IPS DF 4.7 (cell line): ENCODE data around the gene AGRN.
"Not testable (repeated sequence)": the region's sequence is repeated elsewhere in the genome, so short reads cannot be mapped to it uniquely, and the experiment has no call there.

Experiments
- DNase-seq: peaks from one replicate; pipeline ENCODE4 v3.0.0-alpha.2; 2013; ENCODE audit warnings: low spot score; ENCODE audit errors: extremely low read depth

AGRN gene

GRCh38 chr1:1020000-1020404 lies at the start of gene AGRN:
TSS of gene AGRN (plus strand) at chr1:1020120. CDS start at chr1:1020173, 53 bp downstream.
- no peak for DNase-seq

DNA sequence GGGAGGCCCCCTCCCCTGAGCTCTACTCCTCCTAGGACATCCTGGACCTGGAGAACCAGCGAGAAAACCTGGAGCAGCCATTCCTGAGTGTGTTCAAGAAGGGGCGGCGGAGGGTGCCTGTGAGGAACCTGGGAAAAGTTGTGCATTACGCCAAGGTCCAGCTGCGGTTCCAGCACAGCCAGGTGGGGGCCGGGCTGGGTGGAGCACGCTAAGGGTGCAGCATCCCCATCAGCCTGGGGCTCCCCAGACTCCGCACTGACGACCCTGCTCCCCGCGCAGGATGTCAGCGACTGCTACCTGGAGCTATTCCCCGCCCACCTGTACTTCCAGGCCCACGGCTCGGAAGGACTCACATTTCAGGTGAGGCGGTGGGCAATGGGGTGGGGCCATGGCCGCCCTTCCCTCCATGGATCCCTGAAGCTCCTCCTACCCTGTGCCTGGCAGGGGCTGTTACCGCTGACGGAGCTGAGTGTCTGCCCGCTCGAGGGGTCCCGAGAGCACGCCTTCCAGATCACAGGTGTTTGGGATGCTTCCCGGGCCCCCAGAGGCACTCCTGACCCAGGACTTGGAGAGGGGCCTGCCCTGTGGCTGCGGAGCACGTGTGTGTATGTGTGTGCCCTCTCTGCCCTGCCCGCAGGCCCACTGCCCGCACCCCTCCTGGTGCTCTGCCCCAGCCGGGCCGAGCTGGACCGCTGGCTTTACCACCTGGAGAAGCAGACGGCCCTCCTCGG lies 49.5 kb upstream of the AGRN start:
- no peak for DNase-seq

DNA sequence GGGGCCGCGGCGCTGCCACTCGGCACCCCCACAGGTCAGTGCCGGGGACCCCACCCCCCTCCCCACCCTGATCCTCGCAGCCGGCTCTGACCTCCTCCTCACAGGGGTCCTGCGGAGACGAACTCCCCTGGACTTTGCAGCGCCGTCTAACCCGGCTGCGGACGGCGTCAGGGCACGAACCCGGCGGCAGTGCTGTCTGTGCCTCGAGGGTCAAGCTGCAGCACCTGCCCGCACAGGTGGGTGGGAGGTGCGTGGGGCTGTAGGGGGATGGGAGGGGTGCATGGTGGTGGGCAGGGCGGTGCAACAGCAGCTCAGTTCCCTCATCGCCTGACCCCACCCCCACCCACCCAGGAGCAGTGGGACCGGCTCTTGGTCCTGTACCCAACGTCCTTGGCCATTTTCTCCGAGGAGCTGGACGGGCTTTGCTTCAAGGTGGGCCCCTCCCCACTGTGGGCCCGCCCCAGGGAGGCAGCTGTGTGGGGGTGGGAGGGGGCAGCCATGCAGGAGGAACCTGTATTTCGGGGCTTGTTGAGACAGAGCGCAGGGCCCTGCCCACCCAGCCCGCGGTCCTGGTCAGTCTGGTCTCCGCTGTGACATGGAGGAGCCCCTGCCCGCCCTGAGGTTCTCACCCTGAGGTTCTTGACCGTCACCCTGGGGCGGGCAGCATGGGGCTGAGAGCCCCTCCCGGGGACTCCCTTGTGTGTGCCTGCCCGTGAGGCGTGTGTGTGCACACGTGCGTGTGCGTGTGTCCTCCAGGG lies 48.8 kb upstream of the AGRN start:
- no peak for DNase-seq

DNA sequence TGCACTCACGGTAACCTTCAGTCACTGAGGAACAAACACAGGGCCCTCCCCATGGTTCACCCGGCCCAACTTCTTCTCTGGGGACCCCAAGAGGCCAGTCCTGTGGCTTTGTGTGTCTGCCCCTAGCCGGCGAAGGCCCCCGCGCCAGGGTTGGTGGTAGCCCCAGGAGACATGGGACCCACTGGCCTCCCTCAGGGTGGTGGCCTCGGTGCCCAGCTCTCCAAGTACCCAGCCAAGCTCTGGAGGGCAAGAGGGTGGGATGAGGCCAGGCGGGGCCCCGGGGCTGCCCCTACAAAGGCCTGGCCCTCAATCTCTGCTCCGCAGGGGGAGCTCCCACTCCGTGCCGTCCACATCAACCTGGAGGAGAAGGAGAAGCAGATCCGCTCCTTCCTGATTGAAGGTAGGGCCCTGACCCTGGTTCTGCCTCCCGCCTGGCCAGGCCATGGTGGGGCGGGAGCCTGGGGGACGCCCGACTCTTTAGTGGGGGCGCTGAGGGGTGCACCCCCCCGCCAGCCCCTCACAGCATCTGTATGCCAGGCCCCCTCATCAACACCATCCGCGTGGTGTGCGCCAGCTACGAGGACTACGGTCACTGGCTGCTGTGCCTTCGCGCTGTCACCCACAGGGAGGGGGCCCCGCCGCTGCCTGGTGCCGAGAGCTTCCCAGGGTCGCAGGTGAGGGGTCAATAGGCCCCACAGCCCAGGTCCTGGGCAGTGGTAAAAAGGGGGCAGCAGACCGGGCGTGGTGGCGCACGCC lies 48.0 kb upstream of the AGRN start:
- DNase-seq, result no peak

GRCh38 chr1:972726-973458 lies 47.0 kb upstream of the AGRN start:
- DNase-seq, result no peak

DNA sequence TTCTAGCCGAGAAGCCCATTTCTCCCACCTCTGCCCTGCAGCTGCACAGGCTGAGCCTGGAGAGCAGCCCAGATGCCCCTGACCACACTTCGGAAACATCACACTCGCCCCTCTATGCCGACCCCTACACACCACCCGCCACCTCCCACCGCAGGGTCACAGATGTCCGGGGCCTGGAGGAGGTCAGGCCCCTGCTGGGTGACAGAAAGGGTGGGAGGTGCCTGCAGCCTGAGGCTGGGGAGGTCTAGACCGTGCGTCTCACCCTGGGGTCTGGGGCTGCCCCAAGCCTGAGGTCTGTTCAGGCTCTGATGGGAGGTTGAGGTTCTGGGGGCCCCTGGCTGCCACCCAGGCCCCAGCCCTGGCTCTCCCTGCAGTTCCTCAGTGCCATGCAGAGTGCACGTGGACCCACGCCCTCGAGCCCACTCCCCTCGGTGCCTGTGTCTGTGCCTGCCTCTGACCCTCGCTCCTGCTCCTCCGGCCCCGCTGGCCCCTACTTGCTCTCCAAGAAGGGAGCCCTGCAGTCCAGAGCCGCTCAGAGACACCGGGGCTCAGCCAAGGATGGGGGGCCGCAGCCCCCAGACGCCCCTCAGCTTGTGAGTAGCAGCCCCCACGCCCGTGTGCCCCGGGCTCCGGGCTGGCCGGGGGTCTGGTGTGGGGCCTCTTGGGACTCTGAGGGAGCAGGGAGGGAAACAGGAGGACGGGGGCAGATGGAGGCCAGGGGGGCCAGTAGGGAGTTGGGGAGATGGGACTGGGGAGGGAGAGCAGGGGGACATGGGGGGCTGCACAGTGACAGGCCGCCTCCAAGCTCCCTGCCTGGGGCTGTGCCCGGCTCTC lies 46.2 kb upstream of the AGRN start:
- no peak for DNase-seq

DNA sequence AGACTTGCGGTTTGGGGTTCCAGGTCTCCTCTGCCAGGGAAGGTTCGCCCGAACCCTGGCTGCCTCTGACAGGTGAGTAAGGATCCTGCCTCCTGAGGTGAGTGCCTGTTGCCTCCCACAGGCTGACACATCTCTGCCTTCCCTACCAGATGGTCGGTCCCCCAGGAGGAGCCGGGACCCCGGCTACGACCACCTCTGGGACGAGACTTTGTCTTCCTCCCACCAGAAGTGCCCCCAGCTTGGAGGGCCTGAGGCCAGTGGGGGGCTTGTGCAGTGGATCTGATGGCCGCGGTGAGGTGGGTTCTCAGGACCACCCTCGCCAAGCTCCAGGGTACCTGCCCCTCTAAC lies 45.7 kb upstream of the AGRN start:
- no peak for DNase-seq

- no peak for DNase-seq
These were observed 45.1 kb upstream of the AGRN start for GRCh38 chr1:974687-975328.

- DNase-seq, result no peak
These were observed 44.6 kb upstream of the AGRN start for GRCh38 chr1:975365-975764.

- no peak for DNase-seq
These were observed 43.8 kb upstream of the AGRN start for GRCh38 chr1:975896-976683.

DNA sequence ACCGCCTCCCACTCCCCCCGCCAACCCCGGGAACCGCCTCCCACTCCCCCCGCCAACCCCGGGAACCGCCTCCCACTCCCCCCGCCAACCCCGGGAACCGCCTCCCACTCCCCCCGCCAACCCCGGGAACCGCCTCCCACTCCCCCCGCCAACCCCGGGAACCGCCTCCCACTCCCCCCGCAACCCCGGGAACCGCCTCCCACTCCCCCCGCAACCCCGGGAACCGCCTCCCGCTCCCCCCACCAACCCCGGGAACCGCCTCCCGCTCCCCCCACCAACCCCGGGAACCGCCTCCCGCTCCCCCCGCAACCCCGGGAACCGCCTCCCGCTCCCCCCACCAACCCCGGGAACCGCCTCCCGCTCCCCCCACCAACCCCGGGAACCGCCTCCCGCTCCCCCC lies 43.1 kb upstream of the AGRN start:
- not testable (repeated sequence) for DNase-seq

GRCh38 chr1:978069-978834 lies 41.7 kb upstream of the AGRN start:
- no peak for DNase-seq

DNA sequence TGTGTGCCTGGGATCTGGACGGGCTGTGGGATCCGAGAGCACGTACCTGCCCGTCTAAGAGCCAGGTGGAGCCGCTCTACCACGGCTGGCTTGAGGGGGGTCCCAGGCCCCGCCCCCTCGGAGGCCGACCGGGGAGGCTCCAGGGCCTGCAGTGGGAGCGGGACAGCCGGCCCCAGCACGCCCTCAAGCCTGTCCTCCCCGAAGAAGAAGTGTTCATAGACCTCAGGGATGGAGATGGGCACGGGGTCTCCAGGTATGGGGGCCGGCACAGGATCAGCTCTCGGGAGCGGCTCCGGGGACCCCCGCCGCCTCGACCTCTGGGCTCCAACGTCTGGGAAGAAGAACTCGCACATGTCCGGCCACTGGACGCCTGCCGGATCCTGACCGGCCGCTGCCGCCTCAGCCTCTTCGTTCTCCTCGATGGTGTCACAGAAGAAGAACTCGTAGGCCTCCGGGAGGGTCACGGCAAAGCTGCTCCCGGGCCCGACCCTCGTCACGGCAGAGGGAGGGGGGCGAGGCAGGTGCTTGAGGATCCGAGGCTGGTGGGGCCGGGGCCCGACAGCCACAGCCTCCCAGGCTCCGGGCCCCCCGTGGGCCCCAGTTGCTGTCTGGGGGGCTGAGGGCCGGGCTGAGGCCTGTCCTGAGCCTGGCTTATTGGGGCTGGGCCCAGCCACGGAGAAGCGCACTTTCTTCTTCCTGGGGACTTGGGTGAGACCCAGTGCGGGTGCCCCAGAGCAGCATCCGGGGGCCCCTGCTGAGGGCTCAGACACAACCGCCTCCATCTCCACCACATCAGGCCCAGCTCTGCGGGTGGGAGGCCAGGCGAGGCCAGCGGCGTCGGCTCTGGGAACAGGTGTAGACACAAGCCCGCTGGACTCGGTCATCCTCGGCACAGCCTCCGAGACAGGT lies 40.8 kb upstream of the AGRN start:
- DNase-seq, result no peak

DNA sequence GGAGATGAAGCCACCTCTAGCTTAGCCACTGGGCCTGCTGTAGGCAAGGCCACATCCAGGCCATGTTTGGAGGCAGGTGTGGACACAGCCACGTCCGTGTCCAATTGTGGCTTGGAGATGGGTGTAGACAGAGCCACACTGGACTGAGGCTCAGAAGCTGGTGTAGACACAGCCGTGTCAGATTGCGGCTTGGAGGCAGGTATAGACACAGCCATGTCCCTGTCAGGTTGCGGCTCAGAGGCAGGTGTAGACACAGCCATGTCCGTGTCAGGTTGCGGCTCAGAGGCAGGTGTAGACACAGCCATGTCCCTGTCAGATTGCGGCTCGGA lies 40.2 kb upstream of the AGRN start:
- DNase-seq, result no peak

GRCh38 chr1:980137-980571 lies 39.8 kb upstream of the AGRN start:
- DNase-seq, result no peak

DNA sequence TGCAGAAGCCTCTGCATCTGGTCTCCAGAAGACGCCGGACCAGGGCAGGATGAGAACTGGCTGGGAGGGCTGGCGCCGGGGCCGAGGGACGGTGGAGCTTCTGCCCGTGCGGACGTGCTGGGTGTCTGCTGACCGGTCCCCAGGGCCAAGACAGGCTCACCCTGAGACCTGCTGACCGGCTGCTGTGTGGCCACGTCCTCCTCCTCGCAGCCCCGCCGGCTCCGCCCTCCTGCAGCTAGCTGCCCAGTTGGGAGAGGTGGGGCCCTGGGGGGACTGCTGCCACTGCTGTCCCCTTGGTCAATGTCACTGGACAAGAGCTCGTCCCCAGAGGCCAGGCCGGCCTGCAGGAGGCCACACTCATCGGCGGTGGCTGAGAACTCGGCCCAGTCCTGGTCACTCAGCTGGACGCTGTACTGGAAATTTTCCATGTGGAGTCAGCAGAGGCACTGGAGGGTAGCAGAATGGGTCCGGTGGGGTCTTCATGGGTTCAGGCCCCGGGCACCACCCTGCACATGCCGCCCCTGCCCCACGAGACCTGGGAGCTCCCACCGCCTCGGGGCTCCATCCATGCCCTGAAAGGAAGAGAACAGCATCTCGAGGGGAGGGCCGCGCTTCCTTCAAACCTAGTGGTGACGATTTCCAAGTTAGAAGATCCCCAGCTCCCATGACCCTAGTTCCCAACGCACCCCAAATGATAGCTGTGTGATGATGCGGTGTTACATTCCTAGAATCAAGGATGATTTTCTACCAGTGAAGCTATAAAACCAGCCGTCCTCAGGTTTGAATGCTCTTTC lies 39.1 kb upstream of the AGRN start:
- DNase-seq, result no peak

GRCh38 chr1:981491-981954 lies 38.4 kb upstream of the AGRN start:
- DNase-seq, result no peak
